HG02973 (cell line): ENCODE results near the gene C1orf21.

Experiments used
- ATAC-seq: cut with Tn5 transposase; IDR thresholded peaks from one replicate; pipeline ENCODE4 v1.9.1; 2021; ENCODE audit warnings: moderate library complexity; ENCODE audit not compliant: unreplicated experiment

Gene C1orf21

GRCh38 chr1:184408580-184408979 lies 21.8 kb downstream of the C1orf21 start:
- no peak for ATAC-seq

- no peak for ATAC-seq
Measured at GRCh38 chr1:184409011-184409410, 22.2 kb downstream of the C1orf21 start.

GRCh38 chr1:184412472-184412871 lies 25.6 kb downstream of the C1orf21 start:
- no peak for ATAC-seq

GRCh38 chr1:184416481-184416880 lies 29.7 kb downstream of the C1orf21 start:
- ATAC-seq, result no peak

GRCh38 chr1:184416946-184417345 lies 30.1 kb downstream of the C1orf21 start:
- ATAC-seq, result no peak

- no peak for ATAC-seq
Measured at GRCh38 chr1:184417916-184418315, 31.1 kb downstream of the C1orf21 start.

GRCh38 chr1:184418652-184419349 lies 32.0 kb downstream of the C1orf21 start:
- ATAC-seq, result no peak

GRCh38 chr1:184419350-184420161 lies 32.7 kb downstream of the C1orf21 start:
- no peak for ATAC-seq

GRCh38 chr1:184422490-184423233 lies 35.8 kb downstream of the C1orf21 start:
- ATAC-seq, result no peak

GRCh38 chr1:184423649-184424048 lies 36.8 kb downstream of the C1orf21 start:
- ATAC-seq, result no peak

- no peak for ATAC-seq
Measured at GRCh38 chr1:184424157-184424556, 37.3 kb downstream of the C1orf21 start.

GRCh38 chr1:184424945-184425344 lies 38.1 kb downstream of the C1orf21 start:
- no peak for ATAC-seq

GRCh38 chr1:184425449-184426277 lies 38.8 kb downstream of the C1orf21 start:
- no peak for ATAC-seq

- no peak for ATAC-seq
Measured at GRCh38 chr1:184426278-184426674, 39.4 kb downstream of the C1orf21 start.

- no peak for ATAC-seq
Measured at GRCh38 chr1:184427722-184428121, 40.9 kb downstream of the C1orf21 start.

GRCh38 chr1:184428604-184429003 lies 41.8 kb downstream of the C1orf21 start:
- ATAC-seq, result no peak

- no peak for ATAC-seq
Measured at GRCh38 chr1:184429335-184429734, 42.5 kb downstream of the C1orf21 start.

- no peak for ATAC-seq
Measured at GRCh38 chr1:184433956-184434502, 47.2 kb downstream of the C1orf21 start.

GRCh38 chr1:184437291-184437690 lies 50.5 kb downstream of the C1orf21 start:
- ATAC-seq, result no peak

GRCh38 chr1:184438363-184438762 lies 51.5 kb downstream of the C1orf21 start:
- no peak for ATAC-seq
